Measurements from ENCODE around the gene SLC31A2.

Gene SLC31A2

GRCh38 chr9:113151696-113152630 lies 1.2 kb downstream of the SLC31A2 start:
- no peak for DNase-seq

DNA sequence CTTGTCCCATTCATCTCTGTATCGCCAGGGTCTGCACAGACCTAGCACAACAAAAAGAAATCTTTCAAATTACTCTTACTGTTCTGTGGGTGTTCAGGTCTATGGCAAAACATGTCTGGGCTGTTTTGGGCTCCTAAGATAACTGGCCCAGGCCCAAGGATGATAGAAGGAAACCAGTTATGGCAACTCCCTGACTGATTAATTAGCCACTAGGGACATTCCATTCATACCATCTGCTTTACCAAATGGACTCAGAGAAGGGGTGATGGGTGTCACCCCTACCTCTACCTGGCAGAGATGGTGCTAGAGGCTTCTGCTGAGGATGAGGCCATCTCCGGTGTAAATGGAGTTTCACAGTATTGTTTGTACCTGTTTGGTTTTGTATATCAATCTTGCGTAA lies 1.9 kb downstream of the SLC31A2 start:
- DNase-seq = no peak

GRCh38 chr9:113153599-113153998 lies 2.8 kb downstream of the SLC31A2 start:
- DNase-seq = no peak

- no peak for DNase-seq
These were observed 3.7 kb downstream of the SLC31A2 start for GRCh38 chr9:113154471-113154870.

DNA sequence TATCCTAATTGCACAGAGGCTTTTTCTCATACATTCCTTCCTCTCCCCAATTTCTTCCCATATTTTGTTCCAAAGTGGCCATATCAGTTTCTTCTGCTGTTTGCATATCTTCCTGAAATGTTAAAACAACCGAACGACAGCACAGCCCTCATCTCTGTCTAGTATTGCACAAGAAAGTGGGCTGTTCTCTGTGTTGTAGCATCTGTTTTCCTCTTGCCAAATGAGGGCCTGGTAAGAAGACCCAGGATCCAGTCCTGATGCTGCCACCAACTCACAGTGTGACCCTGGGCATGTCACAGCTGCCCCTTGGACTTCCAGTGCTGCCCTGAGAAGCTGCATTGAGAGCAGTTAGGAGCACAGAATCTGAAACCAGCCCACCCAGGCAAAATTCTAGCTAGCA lies 4.1 kb downstream of the SLC31A2 start:
- DNase-seq = no peak

- DNase-seq = no peak
These were observed 5.2 kb downstream of the SLC31A2 start for GRCh38 chr9:113155911-113156588.

DNA sequence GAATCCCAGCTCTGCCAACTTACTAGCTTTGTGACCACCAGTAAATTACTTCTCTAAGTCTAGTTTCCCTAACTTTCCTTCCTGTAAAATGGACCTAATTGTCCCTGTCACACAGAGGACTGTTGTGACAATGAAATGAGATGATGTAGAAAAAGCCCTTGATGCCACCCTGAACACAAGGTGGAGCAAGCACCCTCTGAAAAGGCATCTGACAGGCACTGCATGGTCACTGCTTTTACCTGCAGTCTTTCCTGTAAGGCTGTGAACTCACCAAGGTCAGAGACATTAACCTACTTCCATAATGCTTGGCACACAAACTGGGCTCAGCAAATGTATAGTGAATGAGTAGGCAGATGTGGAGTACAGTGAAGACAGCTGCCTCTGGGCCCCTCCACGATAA lies 6.1 kb downstream of the SLC31A2 start:
- DNase-seq = no peak

GRCh38 chr9:113158446-113158845 lies 7.6 kb downstream of the SLC31A2 start:
- no peak for DNase-seq

- no peak for DNase-seq
These were observed 9.8 kb downstream of the SLC31A2 start for GRCh38 chr9:113160571-113160970.

- DNase-seq = no peak
These were observed 12.2 kb downstream of the SLC31A2 start for GRCh38 chr9:113163001-113163400.

DNA sequence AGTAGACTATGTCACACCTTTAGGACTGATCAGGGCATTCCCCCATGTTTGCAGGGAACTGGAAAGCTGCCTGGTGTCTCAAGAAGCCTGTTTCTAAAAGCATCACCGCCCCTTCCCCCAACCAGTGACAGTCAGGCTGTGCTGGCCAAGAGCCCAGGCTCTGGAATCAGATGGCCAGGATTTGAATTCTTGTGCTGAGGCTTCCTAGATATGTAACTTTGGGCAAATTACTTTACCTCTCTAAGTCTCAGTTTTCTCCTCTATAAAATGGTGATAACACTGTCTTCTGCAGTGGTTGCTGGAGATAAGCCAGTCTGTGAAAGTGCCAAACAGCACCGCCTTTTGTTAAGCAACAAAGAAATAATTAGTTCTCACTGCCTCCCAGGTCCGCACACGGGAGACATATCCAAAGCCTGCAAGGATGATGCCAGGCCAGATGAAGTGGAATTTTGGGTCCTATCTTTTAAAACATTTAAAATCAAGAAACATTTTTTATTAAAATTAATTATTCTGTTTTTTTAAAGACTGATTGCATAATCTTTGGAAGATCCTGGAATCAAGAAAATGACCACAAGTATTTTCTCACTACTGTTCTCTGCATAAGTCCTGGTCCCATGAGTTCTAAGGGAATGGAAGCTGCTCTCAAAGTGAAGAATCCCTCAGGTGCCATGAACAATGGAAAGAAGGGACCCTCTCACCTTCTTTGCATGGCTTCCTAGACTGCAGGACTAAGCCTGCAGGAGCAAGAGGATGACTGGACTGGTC lies 13.9 kb downstream of the SLC31A2 start:
- DNase-seq = no peak

DNA sequence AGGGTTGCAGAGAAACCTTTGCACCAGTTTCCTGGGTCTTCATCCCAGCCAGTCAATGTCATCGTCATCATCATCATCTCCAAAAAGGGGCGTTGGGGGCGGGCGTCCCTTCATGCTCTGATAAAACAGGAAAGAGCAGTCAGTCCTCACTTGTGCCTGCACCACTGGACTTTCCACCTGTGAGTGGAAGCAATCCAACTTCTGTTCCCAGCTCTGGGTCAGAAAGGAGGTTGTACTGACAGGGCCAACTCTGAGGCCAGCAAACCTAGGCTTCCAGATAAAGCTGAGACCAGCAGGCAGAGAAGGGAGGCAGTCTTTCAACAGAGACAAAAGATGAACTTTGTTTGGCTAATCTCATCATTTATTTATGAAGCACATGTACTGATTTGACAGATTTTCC lies 15.2 kb downstream of the SLC31A2 start:
- no peak for DNase-seq

- DNase-seq = no peak
These were observed 18.0 kb downstream of the SLC31A2 start for GRCh38 chr9:113168809-113169208.

GRCh38 chr9:113173341-113173740 lies 22.5 kb downstream of the SLC31A2 start:
- DNase-seq = no peak

DNA sequence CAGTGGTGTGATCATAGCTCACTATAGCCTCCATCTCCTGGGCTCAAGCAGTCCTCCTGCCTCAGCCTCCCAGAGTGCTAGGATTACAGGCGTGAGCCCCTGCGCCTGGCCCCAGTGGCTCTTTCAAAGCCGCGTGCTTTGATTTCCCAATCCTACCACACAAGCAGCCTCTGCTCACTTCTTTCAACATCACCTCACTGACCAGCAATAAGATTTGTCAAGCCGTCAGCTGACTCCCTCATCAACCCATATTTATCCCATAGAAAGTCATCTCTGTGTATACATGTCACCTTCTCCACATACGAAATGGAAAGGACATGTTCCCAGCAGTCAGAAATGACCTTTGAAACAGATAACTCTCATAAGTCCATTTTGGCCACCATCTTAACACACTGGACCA lies 26.0 kb downstream of the SLC31A2 start:
- no peak for DNase-seq

GRCh38 chr9:113177251-113177650 lies 26.4 kb downstream of the SLC31A2 start:
- DNase-seq = no peak

DNA sequence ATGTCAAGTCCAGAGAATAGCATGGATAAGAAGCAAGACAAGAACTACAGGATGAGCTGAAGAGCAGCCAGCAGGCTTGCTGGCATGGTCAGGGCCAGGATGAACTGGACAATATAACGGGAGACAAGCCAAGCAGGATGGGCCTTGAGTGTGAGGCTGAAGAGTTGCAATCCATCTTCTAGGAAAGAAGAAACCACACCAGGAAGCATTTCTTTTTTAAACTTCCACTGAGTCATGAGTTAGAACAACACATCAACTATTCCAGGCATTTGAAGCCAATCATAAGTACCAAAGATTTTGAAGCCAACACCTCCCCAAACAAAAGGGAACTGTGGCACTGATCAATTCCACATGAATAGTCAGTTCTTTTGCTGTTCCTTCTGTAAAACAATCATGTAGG lies 27.3 kb downstream of the SLC31A2 start:
- DNase-seq = no peak

DNA sequence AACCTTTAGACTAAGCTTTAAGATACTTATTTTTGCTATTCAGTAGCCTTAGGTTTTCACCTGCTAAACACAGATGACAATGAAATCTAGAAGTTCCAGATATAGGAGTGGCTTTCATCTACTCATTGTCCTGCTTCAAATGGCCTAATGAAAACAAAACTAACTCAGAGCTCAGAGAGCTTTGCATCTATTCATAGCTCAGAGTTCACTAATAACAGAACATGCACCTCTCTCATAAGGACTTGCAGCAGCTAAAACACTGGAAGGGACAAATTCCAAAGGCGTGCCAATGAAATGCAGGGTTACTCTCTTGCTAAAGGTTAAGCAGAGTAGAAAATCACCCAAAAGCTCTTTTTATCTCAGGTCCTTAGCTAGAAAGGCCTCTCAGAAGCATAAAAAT lies 29.0 kb downstream of the SLC31A2 start:
- DNase-seq = no peak

- no peak for DNase-seq
These were observed 30.4 kb downstream of the SLC31A2 start for GRCh38 chr9:113181165-113181564.

- DNase-seq = no peak
These were observed 33.2 kb downstream of the SLC31A2 start for GRCh38 chr9:113183956-113184488.

DNA sequence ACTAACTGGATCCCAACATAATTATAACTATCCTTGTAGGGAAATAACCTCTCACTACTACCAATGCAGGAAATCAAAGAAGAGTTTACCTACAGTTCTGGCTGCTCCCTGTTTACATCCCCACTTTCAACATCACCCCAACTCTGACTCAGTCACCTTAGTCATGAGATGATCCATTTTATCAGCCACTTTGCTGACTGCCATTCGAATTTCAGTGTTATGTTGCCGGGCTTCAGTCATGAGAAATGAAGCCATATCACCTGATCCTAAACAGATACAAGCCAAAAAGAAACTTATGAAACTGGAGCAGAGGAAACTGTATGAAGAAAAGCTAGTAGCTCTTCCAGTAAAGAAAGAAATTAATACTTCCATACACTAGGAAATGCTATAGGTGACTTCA lies 33.7 kb downstream of the SLC31A2 start:
- DNase-seq = no peak

DNA sequence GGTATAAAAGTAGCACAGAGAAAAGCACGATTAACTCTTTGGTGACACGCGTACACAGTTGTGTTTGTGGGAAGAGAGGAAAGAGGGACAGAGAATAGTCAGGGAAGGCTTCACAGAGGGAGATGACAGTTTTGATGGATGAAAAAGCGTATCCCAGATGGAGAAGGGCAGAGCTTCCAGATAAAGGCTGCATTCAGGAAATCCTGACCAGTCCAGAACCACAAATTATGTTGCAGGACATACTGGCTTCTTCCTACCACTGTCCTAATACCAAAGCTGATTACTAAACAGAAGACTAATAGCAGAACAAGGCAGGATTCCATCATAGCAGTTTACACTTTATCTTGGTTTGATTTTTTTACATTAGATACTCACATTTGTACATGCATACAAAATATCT lies 34.5 kb downstream of the SLC31A2 start:
- no peak for DNase-seq

DNA sequence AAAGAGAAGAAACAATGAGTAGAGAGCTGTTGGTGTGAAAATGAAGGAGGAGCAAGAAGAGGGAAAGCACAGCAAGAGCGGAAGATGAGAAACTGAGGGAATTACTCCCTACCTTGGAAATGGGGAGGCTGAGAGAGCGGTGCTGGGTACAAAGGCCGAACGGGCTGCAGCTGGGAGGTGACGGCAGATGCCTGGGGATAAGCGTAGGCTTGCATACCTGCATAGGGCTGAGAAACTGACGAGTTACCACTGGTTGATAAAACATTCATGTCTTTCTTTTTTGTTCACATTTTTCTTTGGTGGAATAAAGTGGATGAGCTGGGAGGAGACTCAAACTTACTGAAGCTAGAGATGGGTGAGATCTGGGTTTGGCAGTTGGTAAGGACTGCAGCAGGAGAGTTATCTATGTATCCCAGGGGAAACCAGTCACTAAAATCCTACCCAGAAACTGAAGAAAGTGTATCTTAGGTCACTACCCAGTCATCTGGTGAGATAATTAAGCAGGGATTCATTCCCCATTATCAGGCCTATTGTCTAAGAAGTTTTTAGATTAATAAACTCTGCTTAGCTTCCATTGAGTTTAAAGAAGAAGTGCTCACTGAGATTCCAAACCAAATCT lies 35.4 kb downstream of the SLC31A2 start:
- DNase-seq = no peak

Measured in activated CD8-positive, alpha-beta memory T cell treated with anti-CD3 and anti-CD28 coated beads for 24 hours (primary cell).